Prostate gland (tissue), 2 donors: ENCODE data around the gene NXPH4. TPM values are rescaled to one million over a fixed set of nuclear protein-coding genes. Genes with fewer than 3 reads are reported as not detected.

Source experiments
- DNase-seq: peaks from one replicate; pipeline ENCODE4 v3.0.0-alpha.2; 2019; ENCODE audit warnings: low spot score
- H3K27ac ChIP-seq, 2 donors: fragments of 200-600 bp; sonication (generic); 2 replicates each; pipeline ENCODE4 v1.5.1; 2017 to 2019
- H3K27me3 ChIP-seq: fragments of 200-600 bp; sonication (generic); replicated peaks from 2 replicates; pipeline ENCODE4 v1.5.1; 2019; ENCODE audit not compliant: insufficient read depth
- H3K36me3 ChIP-seq, 2 donors: fragments of 200-600 bp; sonication (generic); 1 replicate in 1 of 2; 2 replicates in 1 of 2; pipeline versions ENCODE4 v1.5.1 to v1.8.1; 2017 to 2019
- H3K4me1 ChIP-seq: fragments of 200-600 bp; sonication (generic); replicated peaks from 2 replicates; pipeline ENCODE4 v1.5.1; 2019
- H3K4me3 ChIP-seq, 2 donors: fragments of 200-600 bp; sonication (generic); 2 replicates each; pipeline ENCODE4 v1.5.1; 2017 to 2019
- H3K9me3 ChIP-seq: fragments of 200-600 bp; sonication (generic); 2 replicates; pipeline ENCODE4 v1.5.1; 2017
- CTCF ChIP-seq, 4 experiments: fragments of 200-600 bp in 2 of 4; fragments of 450-650 bp in 2 of 4; sonication (generic) in 2 of 4; IDR thresholded peaks; 1 replicate in 3 of 4; 2 replicates in 1 of 4; pipeline ENCODE4 v1.5.1; 2016 to 2019; ENCODE audit warnings: antibody characterized with exemption in 4 of 4, mild to moderate bottlenecking in 2 of 4, moderate library complexity in 2 of 4
- POLR2A ChIP-seq: fragments of 450-650 bp; IDR thresholded peaks from one replicate; pipeline ENCODE4 v1.6.1; 2016; ENCODE audit warnings: antibody characterized with exemption, mild to moderate bottlenecking
- POLR2AphosphoS5 ChIP-seq: sonication (generic); formaldehyde crosslinking; IDR thresholded peaks from one replicate; pipeline ENCODE4 v1.6.1; 2017; ENCODE audit warnings: antibody characterized with exemption
- WGBS: methylation state at CpG from one replicate; pipeline ENCODE4 v1.1.5; 2018; 5-methylcytosine and 5-hydroxymethylcytosine counted together
- intact Hi-C: fragments of 100-400 bp; cut with DNase I; formaldehyde crosslinking; loops from one replicate; pipeline ENCODE4 v1.14.2; 2022
- total RNA-seq, 2 donors: library from RNA; depleted of rRNA; stranded (reverse); fragments of >200 nt; gene quantifications; one replicate each; pipeline ENCODE4 v1.1.0, GENCODE V29; 2016

NXPH4 gene
- total RNA-seq, 2 donors from 2014 or later: 10.2 to 18.1 TPM

GRCh38 chr12:57255916-57256315 lies 39.3 kb downstream of the NXPH4 start:
- TF ChIP-seq POLR2A (no peak), POLR2AphosphoS5 (no peak), CTCF (IDR thresholded peaks at IDR 0.05) (no peak)
- H3K27ac ChIP-seq: no peak overlapping the region
- intact Hi-C loops: no loop called here
- DNase-seq: no peak
- H3K9me3 ChIP-seq: no peaks in the 10 kb centered on the region
- peaks cover 8 to 26% of the 10 kb centered on the region in 2 donors for H3K36me3 ChIP-seq
- no peaks in the 10 kb centered on the region for H3K27me3 ChIP-seq
- H3K4me1 ChIP-seq: no peaks in the 10 kb centered on the region
- no peak overlapping the region for H3K4me3 ChIP-seq
- WGBS: 92% methylated on average over 6 of the region's 6 CpGs

GRCh38 chr12:57258977-57259970 lies 42.7 kb downstream of the NXPH4 start:
- TF ChIP-seq POLR2A: no peak
- no peak for TF ChIP-seq POLR2AphosphoS5
- no peak for TF ChIP-seq CTCF (IDR thresholded peaks at IDR 0.05)
- peaks cover 8 to 26% of the 10 kb centered on the region in 2 donors for H3K36me3 ChIP-seq
- H3K27ac ChIP-seq: no peak overlapping the region
- no peak for DNase-seq
- intact Hi-C loops: no loop called here
- no peaks in the 10 kb centered on the region for H3K27me3 ChIP-seq
- 78% methylated on average over 6 of the region's 6 CpGs for WGBS
- no peaks in the 10 kb centered on the region for H3K4me1 ChIP-seq
- H3K4me3 ChIP-seq: no peak overlapping the region
- no peaks in the 10 kb centered on the region for H3K9me3 ChIP-seq

GRCh38 chr12:57260366-57260765 lies 43.8 kb downstream of the NXPH4 start:
- intact Hi-C loops: loop anchor here (5.0 kb wide), 1 partner anchor 192 kb away; no protein-coding TSS in a partner anchor
- TF ChIP-seq POLR2AphosphoS5: no peak
- TF ChIP-seq POLR2A: no peak
- no peak for TF ChIP-seq CTCF (IDR thresholded peaks at IDR 0.05)
- Histone ChIP-seq H3K9me3 (no peaks in the 10 kb centered on the region), H3K4me1 (no peaks in the 10 kb centered on the region), H3K36me3 (peaks cover 8 to 26% of the 10 kb centered on the region in 2 donors), H3K27ac (no peak overlapping the region), H3K4me3 (no peak overlapping the region), H3K27me3 (no peaks in the 10 kb centered on the region)
- 90% methylated on average over 4 of the region's 4 CpGs for WGBS
- no peak for DNase-seq

GRCh38 chr12:57261428-57261865 lies 44.9 kb downstream of the NXPH4 start:
- intact Hi-C loops: loop anchor here (5.0 kb wide), 1 partner anchor 191 kb away; no protein-coding TSS in a partner anchor
- no peaks in the 10 kb centered on the region for H3K9me3 ChIP-seq
- 31% methylated on average over 2 of the region's 2 CpGs for WGBS
- DNase-seq: no peak
- no peak overlapping the region for H3K27ac ChIP-seq
- no peaks in the 10 kb centered on the region for H3K27me3 ChIP-seq
- TF ChIP-seq POLR2AphosphoS5 (no peak), CTCF (IDR thresholded peaks at IDR 0.05) (no peak), POLR2A (no peak)
- no peaks in the 10 kb centered on the region for H3K4me1 ChIP-seq
- no peak overlapping the region for H3K4me3 ChIP-seq
- H3K36me3 ChIP-seq: peaks cover 3 to 17% of the 10 kb centered on the region in 2 donors
